Measurements from ENCODE around the gene PPP3R1. TPM values are rescaled to one million over a fixed set of nuclear protein-coding genes. Genes with fewer than 3 reads are reported as not detected.

The PPP3R1 gene
- total and polyA plus RNA-seq, 2 of the 4 experiments (the other 2 are of a cell fraction) = 9.1 to 17.3 TPM

GRCh38 chr2:68263632-68264031 lies 11.3 kb upstream of the PPP3R1 start:
- Histone ChIP-seq H3K18ac (ENCODE audit: low read depth, low read length) (no peak overlapping the region), H3K27me3 (ENCODE audit: control insufficient read depth, insufficient read depth, low read length) (no peaks in the 10 kb centered on the region), H3K4ac (ENCODE audit: low read depth, low read length) (no peak overlapping the region), H2AFZ (replicated peaks; ENCODE audit: low read length, poor library complexity) (no peak overlapping the region), H3K79me1 (ENCODE audit: low read depth in 1 of 2, low read length in 2 of 2) (peaks cover 0 to 3% of the 10 kb centered on the region in 2 experiments; a peak in 2 of 4 replicates), H3K9me1 (ENCODE audit: insufficient read depth, low read length) (no peaks in the 10 kb centered on the region), H3K23ac (ENCODE audit: low read depth, low read length) (no peak overlapping the region), H2BK20ac (ENCODE audit: low read depth, low read length) (no peak overlapping the region), H4K5ac (ENCODE audit: low read depth, low read length) (no peak overlapping the region), H2BK15ac (ENCODE audit: low read depth, low read length) (no peak overlapping the region), H4K8ac (ENCODE audit: low read depth in 2 of 2, low read length in 2 of 2) (no peak overlapping the region), H3K4me3 (ENCODE audit: insufficient read depth, low read depth, low read length) (no peak overlapping the region), H3K14ac (replicated peaks; ENCODE audit: low read depth, low read length) (no peak overlapping the region), H3K27ac (ENCODE audit: insufficient read depth, low read length) (no peak overlapping the region), H4K91ac (ENCODE audit: insufficient read depth, low read depth, low read length) (no peak overlapping the region), H3K9me3 (ENCODE audit: control insufficient read depth, insufficient read depth, low read length) (no peaks in the 10 kb centered on the region), H3K36me3 (ENCODE audit: control insufficient read depth, insufficient read depth, low read length) (no peaks in the 10 kb centered on the region), H2AK9ac (replicated peaks; ENCODE audit: low read depth, low read length, poor library complexity) (no peak overlapping the region), H2BK120ac (ENCODE audit: low read depth, low read length) (no peak overlapping the region), H3K4me1 (ENCODE audit: control insufficient read depth, insufficient read depth, low read length) (peaks cover 4% of the 10 kb centered on the region; the same call in 1 of the 2 replicates), H2BK5ac (ENCODE audit: low read depth, low read length, poor library complexity, severe bottlenecking) (no peak overlapping the region), H3K56ac (ENCODE audit: extremely low read depth, insufficient read depth, low read length) (no peak overlapping the region), H3K9ac (ENCODE audit: low read depth, low read length) (no peak overlapping the region), H3K4me2 (ENCODE audit: low read depth, low read length) (no peak overlapping the region), H2AK5ac (ENCODE audit: low read depth, low read length) (no peak overlapping the region), H4K20me1 (ENCODE audit: insufficient read depth, low read length) (no peaks in the 10 kb centered on the region)
- in situ Hi-C loops (cut with MboI; ENCODE audit: low sequenced_read_pairs) = no loop called here
- ChIA-PET POLR2A (ENCODE audit: unreplicated experiment) (no interaction called here), CTCF (no interaction called here)
- intact Hi-C loops (cut with micrococcal nuclease) = no loop called here
- no peak for ATAC-seq (ENCODE audit: low read depth)
- BruUV-seq (replicated peaks) = no TSS peak
- no CpG with 5 or more reads among the region's 2 CpGs for WGBS, 2 experiments (ENCODE audit: extremely low coverage in 2 of 2, insufficient read length in 1 of 2)
- dilution Hi-C loops (cut with HindIII; ENCODE audit: low sequenced_read_pairs, unreplicated experiment) = no loop called here
- no peak for DNase-seq
- TF ChIP-seq USF2 (IDR thresholded peaks at IDR 0.05; ENCODE audit: low read depth, low read length) (no peak), SMC3 (IDR thresholded peaks at IDR 0.05; ENCODE audit: low read depth, low read length) (no peak), RFX5 (IDR thresholded peaks at IDR 0.05; ENCODE audit: low read depth, low read length) (no peak)
